ENCODE results near the gene RPP40.
"Not testable (repeated sequence)": the region's sequence is repeated elsewhere in the genome, so short reads cannot be mapped to it uniquely, and the experiment has no call there.

RPP40 gene

GRCh38 chr6:5003604-5004372 is at the start of gene RPP40:
RPP40 (minus strand) TSS chr6:5004037; CDS start chr6:5004002, 35 bp downstream.
- peak; percentile 99 for DNase-seq
- in situ Hi-C loops (cut with MboI; ENCODE audit: low pct_unique_long_range_greater_than_20kb, low sequenced_read_pairs) = no loop called here

GRCh38 chr6:5053038-5053437 is 49.2 kb upstream of the RPP40 start:
- DNase-seq = peak; percentile 85
- in situ Hi-C loops (cut with MboI; ENCODE audit: low pct_unique_long_range_greater_than_20kb, low sequenced_read_pairs) = no loop called here

- peak; percentile 15 for DNase-seq
- in situ Hi-C loops (cut with MboI; ENCODE audit: low pct_unique_long_range_greater_than_20kb, low sequenced_read_pairs) = no loop called here
Measured at GRCh38 chr6:5051394-5051793, 47.6 kb upstream of the RPP40 start.

GRCh38 chr6:5050009-5050408 is 46.2 kb upstream of the RPP40 start:
- in situ Hi-C loops (cut with MboI; ENCODE audit: low pct_unique_long_range_greater_than_20kb, low sequenced_read_pairs) = no loop called here
- peak; percentile 66 for DNase-seq

GRCh38 chr6:5046430-5046829 is 42.6 kb upstream of the RPP40 start:
- in situ Hi-C loops (cut with MboI; ENCODE audit: low pct_unique_long_range_greater_than_20kb, low sequenced_read_pairs) = no loop called here
- no peak for DNase-seq

GRCh38 chr6:5045416-5045815 is 41.6 kb upstream of the RPP40 start:
- DNase-seq = no peak
- in situ Hi-C loops (cut with MboI; ENCODE audit: low pct_unique_long_range_greater_than_20kb, low sequenced_read_pairs) = no loop called here

- in situ Hi-C loops (cut with MboI; ENCODE audit: low pct_unique_long_range_greater_than_20kb, low sequenced_read_pairs) = no loop called here
- DNase-seq = no peak
Measured at GRCh38 chr6:5044866-5045265, 41.0 kb upstream of the RPP40 start.

GRCh38 chr6:5042436-5042835 is 38.6 kb upstream of the RPP40 start:
- no peak for DNase-seq

GRCh38 chr6:5041955-5042354 is 38.1 kb upstream of the RPP40 start:
- in situ Hi-C loops (cut with MboI; ENCODE audit: low pct_unique_long_range_greater_than_20kb, low sequenced_read_pairs) = no loop called here

More at GRCh38 chr6:5042436-5042835, 38.6 kb upstream of the RPP40 start:
- in situ Hi-C loops (cut with MboI; ENCODE audit: low pct_unique_long_range_greater_than_20kb, low sequenced_read_pairs) = no loop called here

GRCh38 chr6:5036269-5036668 is 32.4 kb upstream of the RPP40 start:
- in situ Hi-C loops (cut with MboI; ENCODE audit: low pct_unique_long_range_greater_than_20kb, low sequenced_read_pairs) = no loop called here
- DNase-seq = no peak

More at GRCh38 chr6:5041955-5042354, 38.1 kb upstream of the RPP40 start:
- DNase-seq = no peak

- no peak for DNase-seq
- in situ Hi-C loops (cut with MboI; ENCODE audit: low pct_unique_long_range_greater_than_20kb, low sequenced_read_pairs) = no loop called here
Measured at GRCh38 chr6:5034736-5035135, 30.9 kb upstream of the RPP40 start.

GRCh38 chr6:5034328-5034727 is 30.5 kb upstream of the RPP40 start:
- in situ Hi-C loops (cut with MboI; ENCODE audit: low pct_unique_long_range_greater_than_20kb, low sequenced_read_pairs) = no loop called here

GRCh38 chr6:5033214-5033904 is 29.5 kb upstream of the RPP40 start:
- in situ Hi-C loops (cut with MboI; ENCODE audit: low pct_unique_long_range_greater_than_20kb, low sequenced_read_pairs); DNase-seq: not testable (repeated sequence)

More at GRCh38 chr6:5034328-5034727, 30.5 kb upstream of the RPP40 start:
- peak; percentile 19 for DNase-seq

- DNase-seq; in situ Hi-C loops (cut with MboI; ENCODE audit: low pct_unique_long_range_greater_than_20kb, low sequenced_read_pairs): not testable (repeated sequence)
Measured at GRCh38 chr6:5032706-5033105, 28.9 kb upstream of the RPP40 start.

GRCh38 chr6:5031150-5031549 is 27.3 kb upstream of the RPP40 start:
- DNase-seq = no peak
- in situ Hi-C loops (cut with MboI; ENCODE audit: low pct_unique_long_range_greater_than_20kb, low sequenced_read_pairs) = no loop called here

GRCh38 chr6:5030596-5031136 is 26.8 kb upstream of the RPP40 start:
- in situ Hi-C loops (cut with MboI; ENCODE audit: low pct_unique_long_range_greater_than_20kb, low sequenced_read_pairs) = no loop called here
- DNase-seq = peak; percentile 94

GRCh38 chr6:5029609-5030008 is 25.8 kb upstream of the RPP40 start:
- in situ Hi-C loops (cut with MboI; ENCODE audit: low pct_unique_long_range_greater_than_20kb, low sequenced_read_pairs) = no loop called here
- no peak for DNase-seq

- in situ Hi-C loops (cut with MboI; ENCODE audit: low pct_unique_long_range_greater_than_20kb, low sequenced_read_pairs) = no loop called here
Measured at GRCh38 chr6:5028921-5029320, 25.1 kb upstream of the RPP40 start.

GRCh38 chr6:5028301-5028700 is 24.5 kb upstream of the RPP40 start:
- in situ Hi-C loops (cut with MboI; ENCODE audit: low pct_unique_long_range_greater_than_20kb, low sequenced_read_pairs) = no loop called here

More at GRCh38 chr6:5028921-5029320, 25.1 kb upstream of the RPP40 start:
- no peak for DNase-seq

More at GRCh38 chr6:5028301-5028700, 24.5 kb upstream of the RPP40 start:
- no peak for DNase-seq

All from KBM-7 (cell line).